HG03280 (cell line): ENCODE measurements around the gene DNAAF9.

Experiments
- ATAC-seq: cut with Tn5 transposase; IDR thresholded peaks from one replicate; pipeline ENCODE4 v1.9.1; 2021; ENCODE audit warnings: mild to moderate bottlenecking, moderate library complexity; ENCODE audit not compliant: unreplicated experiment

Gene DNAAF9

GRCh38 chr20:3378138-3378537 lies 29.3 kb downstream of the DNAAF9 start:
- ATAC-seq: no peak

GRCh38 chr20:3377644-3378043 lies 29.8 kb downstream of the DNAAF9 start:
- no peak for ATAC-seq

GRCh38 chr20:3374296-3374695 lies 33.2 kb downstream of the DNAAF9 start:
- ATAC-seq: no peak

- ATAC-seq: no peak
Observed at GRCh38 chr20:3371754-3372153, 35.7 kb downstream of the DNAAF9 start.

GRCh38 chr20:3367089-3367488 lies 40.4 kb downstream of the DNAAF9 start:
- no peak for ATAC-seq

- ATAC-seq: no peak
Observed at GRCh38 chr20:3364323-3365013, 43.0 kb downstream of the DNAAF9 start.

- ATAC-seq: no peak
Observed at GRCh38 chr20:3360752-3361151, 46.7 kb downstream of the DNAAF9 start.

- ATAC-seq: no peak
Observed at GRCh38 chr20:3358676-3359340, 48.7 kb downstream of the DNAAF9 start.
